DND-41 (cell line): ENCODE results near the gene UBE2D2.

Experiments used
- ATAC-seq: fragments of 200-7000 bp; cut with Tn5 transposase; 3 replicates; pipeline ENCODE4 v1.9.1; 2021; ENCODE audit warnings: low read depth; ENCODE audit not compliant: insufficient read depth
- DNase-seq: peaks from one replicate; pipeline ENCODE4 v3.0.0-alpha.2; 2020
- H2AFZ ChIP-seq: 2 replicates; pipeline ENCODE4 v1.6.0; 2012; ENCODE audit warnings: low read depth, low read length
- H3K27ac ChIP-seq: 2 replicates; pipeline ENCODE4 v1.5.1; 2012; ENCODE audit warnings: low read length, inconsistent platforms
- H3K27me3 ChIP-seq: fragments of 200-600 bp; sonication (generic); 2 replicates; pipeline ENCODE4 v1.6.0; 2012; ENCODE audit warnings: low read length, mild to moderate bottlenecking, inconsistent platforms; ENCODE audit not compliant: insufficient read depth, poor library complexity
- H3K36me3 ChIP-seq: 2 replicates; pipeline ENCODE4 v1.5.1; 2012; ENCODE audit warnings: low read length, inconsistent platforms; ENCODE audit not compliant: insufficient read depth
- H3K4me1 ChIP-seq: 2 replicates; pipeline ENCODE4 v1.5.1; 2012; ENCODE audit warnings: mild to moderate bottlenecking, low read length; ENCODE audit not compliant: insufficient read depth
- H3K4me2 ChIP-seq: 2 replicates; pipeline ENCODE4 v1.6.0; 2012; ENCODE audit warnings: mild to moderate bottlenecking, moderate library complexity, low read length, inconsistent platforms; ENCODE audit not compliant: insufficient read depth
- H3K4me3 ChIP-seq, 2 experiments: fragments of 200-600 bp in 1 of 2; shearing (Covaris generic) in 1 of 2; 2 replicates each; pipeline ENCODE4 v1.5.1; 2012 to 2016; ENCODE audit warnings: inconsistent platforms in 2 of 2, low read length in 2 of 2, mild to moderate bottlenecking in 2 of 2, low read depth in 1 of 2, moderate library complexity in 1 of 2
- H3K79me2 ChIP-seq: 2 replicates; pipeline ENCODE4 v1.6.0; 2012; ENCODE audit warnings: low read length, inconsistent platforms; ENCODE audit not compliant: insufficient read depth
- H3K9ac ChIP-seq: 2 replicates; pipeline ENCODE4 v1.6.0; 2012; ENCODE audit warnings: low read depth, mild to moderate bottlenecking, inconsistent platforms, low read length, moderate library complexity
- H3K9me3 ChIP-seq: 2 replicates; pipeline ENCODE4 v1.5.1; 2012; ENCODE audit warnings: low read length, moderate library complexity, mild to moderate bottlenecking, inconsistent platforms; ENCODE audit not compliant: insufficient read depth, severe bottlenecking
- H4K20me1 ChIP-seq: 2 replicates; pipeline ENCODE4 v1.6.0; 2012; ENCODE audit warnings: low read length; ENCODE audit not compliant: insufficient read depth
- CTCF ChIP-seq: IDR thresholded peaks from 2 replicates; pipeline ENCODE4 v1.5.1; 2012; ENCODE audit warnings: borderline replicate concordance, low read length, moderate library complexity, mild to moderate bottlenecking; ENCODE audit not compliant: poor library complexity, severe bottlenecking; ENCODE audit errors: extremely low read depth
- EZH2 ChIP-seq: IDR thresholded peaks from 3 replicates; pipeline ENCODE4 v1.6.1; 2012; ENCODE audit warnings: borderline replicate concordance, low read depth, mild to moderate bottlenecking, moderate library complexity, low read length, inconsistent platforms; ENCODE audit not compliant: severe bottlenecking

Gene UBE2D2

DNA sequence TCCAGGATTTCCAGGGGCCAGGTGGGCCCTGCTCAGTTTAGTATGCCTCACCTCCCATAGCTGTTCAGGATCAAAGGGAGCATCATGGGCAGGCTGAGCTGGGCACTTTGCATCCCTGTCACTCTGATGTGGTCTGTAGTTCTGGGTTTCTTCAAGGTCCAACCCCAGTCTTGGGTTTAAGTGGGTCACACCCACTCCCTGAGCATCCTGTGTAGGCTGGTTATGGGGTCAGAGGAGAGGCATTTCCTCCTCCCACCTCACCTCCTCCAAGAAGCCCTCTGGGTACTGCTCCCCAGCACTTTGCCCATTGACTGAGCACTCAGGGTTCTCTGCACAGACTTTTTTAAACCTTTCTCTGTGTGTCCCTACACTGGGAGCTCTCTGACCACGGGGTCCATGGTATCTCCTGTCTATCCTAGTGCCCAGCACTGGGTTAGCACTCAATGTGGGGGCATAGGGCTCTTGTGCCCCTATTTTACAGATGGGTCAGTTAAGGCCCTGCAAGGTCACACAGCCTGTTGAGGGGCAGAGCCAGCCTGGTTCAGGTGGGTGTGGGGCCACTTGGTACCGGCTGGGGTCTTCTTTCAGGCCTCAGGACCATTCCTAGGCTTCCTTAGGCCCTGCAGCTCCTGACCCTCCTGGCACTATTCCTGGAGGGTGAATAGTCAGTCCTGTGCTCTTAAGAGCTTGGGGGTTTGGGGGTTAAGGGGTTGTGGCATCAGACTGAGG is 106.0 kb downstream of the UBE2D2 start:
- Histone ChIP-seq H3K27ac (peak overlapping the region; percentile 63), H3K36me3 (0 out of 2 replicates have a peak, but pooled peaks cover 4% of the 10 kb centered on the region), H4K20me1 (peaks cover 40% of the 10 kb centered on the region), H2AFZ (no peak overlapping the region), H3K9ac (no peak overlapping the region; the same call in 1 of the 2 replicates), H3K79me2 (peaks cover 93% of the 10 kb centered on the region), H3K4me1 (peaks cover 58% of the 10 kb centered on the region), H3K27me3 (no peaks in the 10 kb centered on the region), H3K4me2 (no peak overlapping the region), H3K9me3 (no peaks in the 10 kb centered on the region), H3K4me3 (no peak overlapping the region)
- no peak for ATAC-seq
- TF ChIP-seq EZH2 (no peak), CTCF (no peak)
- DNase-seq = peak; percentile 49

DNA sequence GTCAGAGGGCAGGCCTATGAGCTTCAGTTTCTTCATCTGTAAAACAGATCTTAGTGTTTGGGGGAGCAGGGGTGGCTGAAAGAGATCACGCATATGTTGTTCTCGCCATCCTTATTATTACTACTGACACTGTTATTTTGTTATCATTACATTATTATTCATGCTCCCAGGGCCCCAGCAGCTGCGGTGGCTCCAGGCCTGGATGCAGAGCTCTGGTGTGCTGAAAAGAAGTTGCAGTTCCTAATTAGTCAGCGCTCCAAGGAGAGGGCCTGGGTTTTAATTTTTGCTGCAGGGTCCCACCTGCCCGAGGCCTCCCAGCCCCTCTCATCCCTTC is 106.6 kb downstream of the UBE2D2 start:
- ATAC-seq (no peak), DNase-seq (no peak)
- H4K20me1 ChIP-seq = peaks cover 36% of the 10 kb centered on the region
- peaks cover 62% of the 10 kb centered on the region for H3K4me1 ChIP-seq
- no peak overlapping the region for H3K4me3 ChIP-seq
- H3K9me3 ChIP-seq = no peaks in the 10 kb centered on the region
- no peak for TF ChIP-seq CTCF
- no peak for TF ChIP-seq EZH2
- no peak overlapping the region for H2AFZ ChIP-seq
- H3K27me3 ChIP-seq = no peaks in the 10 kb centered on the region
- no peak overlapping the region; the same call in 1 of the 2 replicates for H3K9ac ChIP-seq
- H3K27ac ChIP-seq = peak overlapping the region; percentile 63
- H3K36me3 ChIP-seq = 0 out of 2 replicates have a peak, but pooled peaks cover 4% of the 10 kb centered on the region
- H3K4me2 ChIP-seq = no peak overlapping the region; the same call in 1 of the 2 replicates
- H3K79me2 ChIP-seq = peaks cover 93% of the 10 kb centered on the region

- Histone ChIP-seq H3K9ac (peak overlapping the region; percentile 61; the same call in 1 of the 2 replicates), H3K79me2 (peaks cover 93% of the 10 kb centered on the region), H3K27me3 (no peaks in the 10 kb centered on the region), H3K4me1 (peaks cover 68% of the 10 kb centered on the region), H3K27ac (peak overlapping the region; percentile 94), H3K36me3 (0 out of 2 replicates have a peak, but pooled peaks cover 4% of the 10 kb centered on the region), H3K4me3 (peak overlapping the region in 1 of 2 experiments; percentile 52; a peak in 1 of 4 replicates), H3K4me2 (peak overlapping the region; percentile 69), H2AFZ (no peak overlapping the region), H3K9me3 (no peaks in the 10 kb centered on the region), H4K20me1 (peaks cover 34% of the 10 kb centered on the region)
- TF ChIP-seq CTCF = no peak
- TF ChIP-seq EZH2 = no peak
- ATAC-seq (no peak), DNase-seq (no peak)
These were observed 107.1 kb downstream of the UBE2D2 start for GRCh38 chr5:139668064-139668880.
